Kidney (tissue), 14 donors: Measurements from ENCODE around the gene ACVR1B. TPM values are rescaled to one million over a fixed set of nuclear protein-coding genes. Genes with fewer than 3 reads are reported as not detected.
A peak's percentile ranks its signal among the peaks of the same experiment; 100 is the strongest.

ENCODE experiments used
- DNase-seq, 5 donors: peaks; one replicate each; pipeline ENCODE4 v3.0.0-alpha.2; 2013 to 2020
- FAIRE-seq: peaks from 2 replicates; lab custom pipeline; 2012; peaks lifted over from hg19 to GRCh38; lab: Jason Lieb, UNC
- H3K27ac ChIP-seq, 2 donors: one replicate each; pipeline ENCODE4 v1.7.0; 2013; ENCODE audit warnings: low read depth in 2 of 2, low read length in 2 of 2, inconsistent platforms in 1 of 2
- H3K27me3 ChIP-seq: one replicate; pipeline ENCODE4 v1.7.1; 2013; ENCODE audit warnings: low read length, inconsistent platforms; ENCODE audit not compliant: control insufficient read depth, insufficient read depth
- H3K36me3 ChIP-seq, 3 donors: one replicate each; pipeline versions ENCODE4 v1.7.0 to v1.7.1; 2013; ENCODE audit warnings: low read length in 3 of 3, control low read depth in 1 of 3, inconsistent platforms in 1 of 3; ENCODE audit not compliant: insufficient read depth in 3 of 3, control insufficient read depth in 2 of 3
- H3K4me1 ChIP-seq, 3 donors: one replicate each; pipeline versions ENCODE4 v1.7.0 to v1.7.1; 2013; ENCODE audit warnings: low read length in 3 of 3, inconsistent platforms in 1 of 3, low read depth in 1 of 3; ENCODE audit not compliant: control insufficient read depth in 2 of 3, insufficient read depth in 2 of 3
- H3K4me3 ChIP-seq, 3 donors: one replicate each; pipeline versions ENCODE4 v1.7.0 to v1.8.1; 2013; ENCODE audit warnings: low read length in 3 of 3, control low read depth in 1 of 3, inconsistent platforms in 1 of 3
- H3K9ac ChIP-seq, 3 donors: one replicate each; pipeline versions ENCODE4 v1.7.0 to v1.7.1; 2013; ENCODE audit warnings: low read length in 3 of 3, control low read depth in 1 of 3, inconsistent platforms in 1 of 3
- H3K9me3 ChIP-seq, 3 donors: one replicate each; pipeline versions ENCODE4 v1.7.0 to v1.7.1; 2013; ENCODE audit warnings: low read length in 3 of 3, control low read depth in 1 of 3, inconsistent platforms in 1 of 3; ENCODE audit not compliant: control insufficient read depth in 2 of 3, insufficient read depth in 1 of 3
- CTCF ChIP-seq: IDR thresholded peaks from 3 replicates; pipeline ENCODE4 v1.5.1; 2012; ENCODE audit warnings: mild to moderate bottlenecking, moderate library complexity, borderline replicate concordance; ENCODE audit not compliant: insufficient read depth; ENCODE audit errors: extremely low read depth
- intact Hi-C: fragments of 100-400 bp; cut with DNase I; formaldehyde crosslinking; loops from one replicate; pipeline ENCODE4 v1.11.1; 2022
- polyA plus RNA-seq: library from polyadenylated mRNA; stranded (reverse); fragments of 350-450 nt; fragmentation: Illumina TruSeq; extraction: RNeasy Lipid Tissue Mini Kit (QIAGEN cat#74804); gene quantifications from one replicate; pipeline ENCODE4 v1.2.3, GENCODE V29; 2014; ENCODE audit warnings: low read depth, low replicate concordance; ENCODE audit not compliant: insufficient read depth
- total RNA-seq: library from RNA; stranded (reverse); fragmentation: NEBNext Ultra II Directional; extraction: Animal tissue kit (Norgen Biotek cat#: 25700); gene quantifications from one replicate; pipeline ENCODE4 v1.2.1, GENCODE V29; 2021
- donor health status: control.
- donor health status: control.
- donor health status: control.
- donor health status: control.
- donor health status: control.
- donor health status: DM: yes; HTN: yes; CAD: no.
- donor health status: Normal renal cell carcinoma (clear cell type).

Gene ACVR1B
- total and polyA plus RNA-seq, 2 donors from 2014 or later, result 30.6 to 95.5 TPM

DNA sequence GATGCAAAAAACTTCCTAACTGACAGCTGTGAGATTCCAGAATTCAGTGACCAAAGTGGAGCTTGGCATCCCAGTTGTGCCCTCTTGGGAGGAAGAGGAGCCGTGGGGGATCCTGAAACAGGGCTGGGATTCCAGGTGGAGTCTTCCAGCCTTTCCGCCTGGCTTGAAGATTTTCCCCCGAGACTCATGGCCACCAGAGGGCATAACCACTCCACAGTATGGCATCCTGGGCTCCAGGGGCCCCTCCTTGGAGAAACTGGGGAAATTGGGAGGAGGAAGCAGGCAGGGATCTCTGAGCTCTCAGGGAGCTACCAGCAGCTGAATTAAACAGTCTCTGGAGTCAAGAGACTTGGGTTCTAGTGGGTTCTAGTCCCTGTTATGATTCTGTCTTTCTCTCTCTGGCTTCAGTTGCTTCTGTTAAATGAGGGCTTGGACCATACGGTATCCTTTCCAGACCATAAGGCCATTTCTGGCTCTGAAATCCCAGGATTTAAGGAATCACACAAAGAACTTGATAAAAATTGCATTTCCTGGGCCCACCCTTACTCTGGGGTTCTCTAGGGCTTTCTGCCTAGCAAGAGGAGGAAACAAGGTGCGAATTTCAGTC, 52.6 kb downstream of the ACVR1B start:
- peak; percentile 68 for TF ChIP-seq CTCF
- intact Hi-C loops, result no loop called here
- Histone ChIP-seq H3K27ac (no peak overlapping the region), H3K9me3 (no peaks in the 10 kb centered on the region), H3K27me3 (no peaks in the 10 kb centered on the region), H3K9ac (no peak overlapping the region), H3K4me3 (no peak overlapping the region), H3K4me1 (peaks cover 0 to 13% (median 0%) of the 10 kb centered on the region in 3 donors), H3K36me3 (peaks cover 0 to 8% (median 3%) of the 10 kb centered on the region in 3 donors)
- peak in 4 of 5 donors; percentile 56 to 73 (median 70) for DNase-seq
- FAIRE-seq, result no peak

GRCh38 chr12:52005218-52005902, 53.9 kb downstream of the ACVR1B start:
- Histone ChIP-seq H3K4me3 (no peak overlapping the region), H3K4me1 (peaks cover 0 to 14% (median under 1%) of the 10 kb centered on the region in 3 donors)

GRCh38 chr12:52005903-52006703, 54.6 kb downstream of the ACVR1B start:
- H3K36me3 ChIP-seq, result peaks cover 0 to 2% (median 0%) of the 10 kb centered on the region in 3 donors
- FAIRE-seq, result no peak
- peak; percentile 63 to 86 (median 76) for DNase-seq
- peak overlapping the region in 1 of 3 donors; percentile 35 for H3K4me3 ChIP-seq
- no peaks in the 10 kb centered on the region for H3K27me3 ChIP-seq
- no peak for TF ChIP-seq CTCF
- peak overlapping the region in 1 of 3 donors; percentile 44 for H3K9ac ChIP-seq
- H3K4me1 ChIP-seq, result peaks cover 3 to 20% (median 6%) of the 10 kb centered on the region in 3 donors
- intact Hi-C loops, result no loop called here
- no peak overlapping the region for H3K27ac ChIP-seq
- no peaks in the 10 kb centered on the region for H3K9me3 ChIP-seq

More at GRCh38 chr12:52005218-52005902, 53.9 kb downstream of the ACVR1B start:
- H3K27me3 ChIP-seq, result no peaks in the 10 kb centered on the region
- H3K27ac ChIP-seq, result no peak overlapping the region
- no peak for FAIRE-seq
- intact Hi-C loops, result no loop called here
- TF ChIP-seq CTCF, result no peak
- H3K9ac ChIP-seq, result no peak overlapping the region
- H3K9me3 ChIP-seq, result no peaks in the 10 kb centered on the region
- peaks cover 0 to 2% (median 0%) of the 10 kb centered on the region in 3 donors for H3K36me3 ChIP-seq
- peak in 2 of 5 donors; percentile 46 to 58 for DNase-seq
